GM23338 (cell line): ENCODE data around the gene SKA1. TPM values are rescaled to one million over a fixed set of nuclear protein-coding genes. Genes with fewer than 3 reads are reported as not detected.

Source experiments
- CREB1 ChIP-seq: fragments of 250-450 bp; sonication (Bioruptor Pico); IDR thresholded peaks from 2 replicates; pipeline ENCODE4 v1.5.0; 2020; ENCODE audit warnings: low read depth, mild to moderate bottlenecking, moderate library complexity
- POLR2AphosphoS5 ChIP-seq: IDR thresholded peaks from 2 replicates; pipeline ENCODE4 v1.6.1; 2016; ENCODE audit warnings: antibody characterized with exemption, low read depth
- STAT1 ChIP-seq: IDR thresholded peaks from one replicate; pipeline ENCODE4 v1.6.1; 2016; ENCODE audit warnings: antibody characterized with exemption; ENCODE audit not compliant: unreplicated experiment
- polyA plus RNA-seq: library from polyadenylated mRNA; unstranded; fragments of >200 nt; fragmentation: Nextera tagmentation; extraction: Ambion mirVana; gene quantifications from 2 replicates; pipeline ENCODE4 v1.2.1, GENCODE V29; 2016
- total RNA-seq: library from RNA; depleted of rRNA; stranded (reverse); fragments of >200 nt; shearing (Covaris generic); gene quantifications from 2 replicates; pipeline ENCODE4 v1.2.3, GENCODE V29; 2014
- TF ChIP-seq, protein P1 (sequence below): fragments of 250-450 bp; sonication (Bioruptor Pico); IDR thresholded peaks from 2 replicates; pipeline ENCODE4 v1.5.0; 2020; ENCODE audit warnings: mild to moderate bottlenecking, moderate library complexity
- TF ChIP-seq, protein P2 (sequence below): IDR thresholded peaks from one replicate; pipeline ENCODE4 v1.6.1; 2018; ENCODE audit warnings: antibody characterized with exemption; ENCODE audit not compliant: unreplicated experiment
- TF ChIP-seq, protein P3 (sequence below), 2 experiments: fragments of 200-600 bp in 1 of 2; sonication (generic) in 1 of 2; conservative IDR thresholded peaks; 2 replicates each; pipeline versions ENCODE4 v1.5.1 to v1.6.1; 2016 to 2017; ENCODE audit warnings: antibody characterized with exemption in 2 of 2, low read depth in 2 of 2, mild to moderate bottlenecking in 2 of 2, moderate library complexity in 1 of 2

The SKA1 gene
- total and polyA plus RNA-seq, 2 experiments from 2014 or later = 14.2 to 25.1 TPM

DNA sequence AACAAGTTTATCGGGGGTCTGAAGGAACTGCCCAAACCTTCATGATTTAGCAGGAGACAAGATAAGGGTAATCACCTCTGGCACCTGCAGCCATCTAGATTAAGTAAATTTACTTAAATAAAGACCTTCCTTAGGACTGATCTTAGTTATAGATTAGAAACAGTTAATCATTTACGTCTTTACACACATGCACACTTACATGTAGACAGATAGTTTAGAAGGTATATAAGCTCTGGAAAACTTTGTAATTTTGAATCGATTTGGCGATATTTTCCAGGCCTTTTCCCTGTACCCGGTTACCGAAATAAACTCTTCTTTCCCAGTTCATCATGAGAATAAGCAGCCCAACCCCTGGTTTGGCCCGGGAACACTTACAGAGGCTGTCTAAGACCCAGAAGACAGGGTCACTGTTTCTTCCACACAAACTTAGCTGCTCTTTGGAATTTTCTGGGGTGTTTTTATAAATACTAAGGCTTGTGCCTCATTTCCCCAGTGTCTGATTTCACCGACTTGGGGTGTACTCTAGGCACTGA is 560 bp upstream of the SKA1 start (continued):
- TF ChIP-seq, protein P1, sequence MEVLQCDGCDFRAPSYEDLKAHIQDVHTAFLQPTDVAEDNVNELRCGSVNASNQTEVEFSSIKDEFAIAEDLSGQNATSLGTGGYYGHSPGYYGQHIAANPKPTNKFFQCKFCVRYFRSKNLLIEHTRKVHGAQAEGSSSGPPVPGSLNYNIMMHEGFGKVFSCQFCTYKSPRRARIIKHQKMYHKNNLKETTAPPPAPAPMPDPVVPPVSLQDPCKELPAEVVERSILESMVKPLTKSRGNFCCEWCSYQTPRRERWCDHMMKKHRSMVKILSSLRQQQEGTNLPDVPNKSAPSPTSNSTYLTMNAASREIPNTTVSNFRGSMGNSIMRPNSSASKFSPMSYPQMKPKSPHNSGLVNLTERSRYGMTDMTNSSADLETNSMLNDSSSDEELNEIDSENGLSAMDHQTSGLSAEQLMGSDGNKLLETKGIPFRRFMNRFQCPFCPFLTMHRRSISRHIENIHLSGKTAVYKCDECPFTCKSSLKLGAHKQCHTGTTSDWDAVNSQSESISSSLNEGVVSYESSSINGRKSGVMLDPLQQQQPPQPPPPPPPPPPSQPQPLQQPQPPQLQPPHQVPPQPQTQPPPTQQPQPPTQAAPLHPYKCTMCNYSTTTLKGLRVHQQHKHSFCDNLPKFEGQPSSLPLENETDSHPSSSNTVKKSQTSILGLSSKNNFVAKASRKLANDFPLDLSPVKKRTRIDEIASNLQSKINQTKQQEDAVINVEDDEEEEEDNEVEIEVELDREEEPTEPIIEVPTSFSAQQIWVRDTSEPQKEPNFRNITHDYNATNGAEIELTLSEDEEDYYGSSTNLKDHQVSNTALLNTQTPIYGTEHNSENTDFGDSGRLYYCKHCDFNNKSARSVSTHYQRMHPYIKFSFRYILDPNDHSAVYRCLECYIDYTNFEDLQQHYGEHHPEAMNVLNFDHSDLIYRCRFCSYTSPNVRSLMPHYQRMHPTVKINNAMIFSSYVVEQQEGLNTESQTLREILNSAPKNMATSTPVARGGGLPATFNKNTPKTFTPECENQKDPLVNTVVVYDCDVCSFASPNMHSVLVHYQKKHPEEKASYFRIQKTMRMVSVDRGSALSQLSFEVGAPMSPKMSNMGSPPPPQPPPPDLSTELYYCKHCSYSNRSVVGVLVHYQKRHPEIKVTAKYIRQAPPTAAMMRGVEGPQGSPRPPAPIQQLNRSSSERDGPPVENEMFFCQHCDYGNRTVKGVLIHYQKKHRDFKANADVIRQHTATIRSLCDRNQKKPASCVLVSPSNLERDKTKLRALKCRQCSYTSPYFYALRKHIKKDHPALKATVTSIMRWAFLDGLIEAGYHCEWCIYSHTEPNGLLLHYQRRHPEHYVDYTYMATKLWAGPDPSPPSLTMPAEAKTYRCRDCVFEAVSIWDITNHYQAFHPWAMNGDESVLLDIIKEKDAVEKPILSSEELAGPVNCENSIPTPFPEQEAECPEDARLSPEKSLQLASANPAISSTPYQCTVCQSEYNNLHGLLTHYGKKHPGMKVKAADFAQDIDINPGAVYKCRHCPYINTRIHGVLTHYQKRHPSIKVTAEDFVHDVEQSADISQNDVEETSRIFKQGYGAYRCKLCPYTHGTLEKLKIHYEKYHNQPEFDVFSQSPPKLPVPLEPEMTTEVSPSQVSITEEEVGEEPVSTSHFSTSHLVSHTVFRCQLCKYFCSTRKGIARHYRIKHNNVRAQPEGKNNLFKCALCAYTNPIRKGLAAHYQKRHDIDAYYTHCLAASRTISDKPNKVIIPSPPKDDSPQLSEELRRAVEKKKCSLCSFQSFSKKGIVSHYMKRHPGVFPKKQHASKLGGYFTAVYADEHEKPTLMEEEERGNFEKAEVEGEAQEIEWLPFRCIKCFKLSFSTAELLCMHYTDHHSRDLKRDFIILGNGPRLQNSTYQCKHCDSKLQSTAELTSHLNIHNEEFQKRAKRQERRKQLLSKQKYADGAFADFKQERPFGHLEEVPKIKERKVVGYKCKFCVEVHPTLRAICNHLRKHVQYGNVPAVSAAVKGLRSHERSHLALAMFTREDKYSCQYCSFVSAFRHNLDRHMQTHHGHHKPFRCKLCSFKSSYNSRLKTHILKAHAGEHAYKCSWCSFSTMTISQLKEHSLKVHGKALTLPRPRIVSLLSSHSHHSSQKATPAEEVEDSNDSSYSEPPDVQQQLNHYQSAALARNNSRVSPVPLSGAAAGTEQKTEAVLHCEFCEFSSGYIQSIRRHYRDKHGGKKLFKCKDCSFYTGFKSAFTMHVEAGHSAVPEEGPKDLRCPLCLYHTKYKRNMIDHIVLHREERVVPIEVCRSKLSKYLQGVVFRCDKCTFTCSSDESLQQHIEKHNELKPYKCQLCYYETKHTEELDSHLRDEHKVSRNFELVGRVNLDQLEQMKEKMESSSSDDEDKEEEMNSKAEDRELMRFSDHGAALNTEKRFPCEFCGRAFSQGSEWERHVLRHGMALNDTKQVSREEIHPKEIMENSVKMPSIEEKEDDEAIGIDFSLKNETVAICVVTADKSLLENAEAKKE = no peak
- TF ChIP-seq POLR2AphosphoS5 (no peak), CREB1 (CRISPR knock-in tag) (no peak), STAT1 (no peak)
- TF ChIP-seq, protein P2, sequence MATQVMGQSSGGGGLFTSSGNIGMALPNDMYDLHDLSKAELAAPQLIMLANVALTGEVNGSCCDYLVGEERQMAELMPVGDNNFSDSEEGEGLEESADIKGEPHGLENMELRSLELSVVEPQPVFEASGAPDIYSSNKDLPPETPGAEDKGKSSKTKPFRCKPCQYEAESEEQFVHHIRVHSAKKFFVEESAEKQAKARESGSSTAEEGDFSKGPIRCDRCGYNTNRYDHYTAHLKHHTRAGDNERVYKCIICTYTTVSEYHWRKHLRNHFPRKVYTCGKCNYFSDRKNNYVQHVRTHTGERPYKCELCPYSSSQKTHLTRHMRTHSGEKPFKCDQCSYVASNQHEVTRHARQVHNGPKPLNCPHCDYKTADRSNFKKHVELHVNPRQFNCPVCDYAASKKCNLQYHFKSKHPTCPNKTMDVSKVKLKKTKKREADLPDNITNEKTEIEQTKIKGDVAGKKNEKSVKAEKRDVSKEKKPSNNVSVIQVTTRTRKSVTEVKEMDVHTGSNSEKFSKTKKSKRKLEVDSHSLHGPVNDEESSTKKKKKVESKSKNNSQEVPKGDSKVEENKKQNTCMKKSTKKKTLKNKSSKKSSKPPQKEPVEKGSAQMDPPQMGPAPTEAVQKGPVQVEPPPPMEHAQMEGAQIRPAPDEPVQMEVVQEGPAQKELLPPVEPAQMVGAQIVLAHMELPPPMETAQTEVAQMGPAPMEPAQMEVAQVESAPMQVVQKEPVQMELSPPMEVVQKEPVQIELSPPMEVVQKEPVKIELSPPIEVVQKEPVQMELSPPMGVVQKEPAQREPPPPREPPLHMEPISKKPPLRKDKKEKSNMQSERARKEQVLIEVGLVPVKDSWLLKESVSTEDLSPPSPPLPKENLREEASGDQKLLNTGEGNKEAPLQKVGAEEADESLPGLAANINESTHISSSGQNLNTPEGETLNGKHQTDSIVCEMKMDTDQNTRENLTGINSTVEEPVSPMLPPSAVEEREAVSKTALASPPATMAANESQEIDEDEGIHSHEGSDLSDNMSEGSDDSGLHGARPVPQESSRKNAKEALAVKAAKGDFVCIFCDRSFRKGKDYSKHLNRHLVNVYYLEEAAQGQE = no peak
- TF ChIP-seq, protein P3, sequence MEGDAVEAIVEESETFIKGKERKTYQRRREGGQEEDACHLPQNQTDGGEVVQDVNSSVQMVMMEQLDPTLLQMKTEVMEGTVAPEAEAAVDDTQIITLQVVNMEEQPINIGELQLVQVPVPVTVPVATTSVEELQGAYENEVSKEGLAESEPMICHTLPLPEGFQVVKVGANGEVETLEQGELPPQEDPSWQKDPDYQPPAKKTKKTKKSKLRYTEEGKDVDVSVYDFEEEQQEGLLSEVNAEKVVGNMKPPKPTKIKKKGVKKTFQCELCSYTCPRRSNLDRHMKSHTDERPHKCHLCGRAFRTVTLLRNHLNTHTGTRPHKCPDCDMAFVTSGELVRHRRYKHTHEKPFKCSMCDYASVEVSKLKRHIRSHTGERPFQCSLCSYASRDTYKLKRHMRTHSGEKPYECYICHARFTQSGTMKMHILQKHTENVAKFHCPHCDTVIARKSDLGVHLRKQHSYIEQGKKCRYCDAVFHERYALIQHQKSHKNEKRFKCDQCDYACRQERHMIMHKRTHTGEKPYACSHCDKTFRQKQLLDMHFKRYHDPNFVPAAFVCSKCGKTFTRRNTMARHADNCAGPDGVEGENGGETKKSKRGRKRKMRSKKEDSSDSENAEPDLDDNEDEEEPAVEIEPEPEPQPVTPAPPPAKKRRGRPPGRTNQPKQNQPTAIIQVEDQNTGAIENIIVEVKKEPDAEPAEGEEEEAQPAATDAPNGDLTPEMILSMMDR (conservative IDR thresholded peaks at IDR 0.05; ENCODE audit: low read depth in 2 of 2) = no peak
